CD4-positive, alpha-beta T cell treated with Interleukin-4 for 4 hours (primary cell): ENCODE data around the gene SKA3.
"Not testable (repeated sequence)": the region's sequence is repeated elsewhere in the genome, so short reads cannot be mapped to it uniquely, and the experiment has no call there.

Experiments used
- DNase-seq: peaks from one replicate; pipeline ENCODE4 v3.0.0-alpha.2; 2020

Gene SKA3

DNA sequence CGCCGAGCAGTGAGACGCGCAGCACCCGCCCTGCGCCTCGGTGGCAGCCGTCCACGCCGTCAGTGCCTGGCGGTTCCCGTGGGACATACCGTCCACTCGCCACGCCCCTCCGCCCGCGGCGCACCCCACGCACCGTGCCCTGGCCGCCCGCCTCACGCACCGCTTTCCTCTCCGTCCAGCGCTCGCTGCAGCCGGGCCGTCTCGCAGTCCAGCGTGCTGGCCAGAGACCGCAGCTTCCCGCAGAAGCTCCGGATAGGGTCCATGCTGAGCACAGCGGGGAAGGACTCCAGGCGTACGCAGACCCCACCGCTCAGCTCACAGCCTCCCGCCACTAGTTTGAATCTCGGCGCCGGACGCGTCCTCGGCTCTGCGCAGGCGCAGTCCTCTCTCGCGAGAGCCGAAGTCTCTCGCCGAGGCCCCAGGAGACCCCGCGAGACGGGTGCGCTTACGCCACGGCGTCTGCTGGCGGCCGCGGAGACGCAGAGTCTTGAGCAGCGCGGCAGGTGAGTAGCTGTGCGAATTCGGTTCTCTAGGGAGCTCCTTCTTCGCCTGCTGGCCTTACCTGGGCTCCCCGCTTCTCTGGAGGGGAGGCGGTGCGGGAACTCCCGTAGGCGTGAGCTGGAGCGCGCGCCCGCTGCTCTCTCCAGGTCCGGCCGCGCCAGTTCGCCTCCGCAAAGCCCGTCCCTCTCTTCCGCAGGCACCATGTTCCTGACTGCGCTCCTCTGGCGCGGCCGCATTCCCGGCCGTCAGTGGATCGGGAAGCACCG, at the start of gene SKA3, which contains the start of gene MRPL57:
SKA3 (minus strand) TSS at position 338 of the 767 bp plus-strand sequence; CDS start at position 263, 75 bp downstream.
MRPL57 (plus strand) TSS at position 444 of the 767 bp plus-strand sequence; CDS start at position 703, 259 bp downstream.
- peak; percentile 94 for DNase-seq

GRCh38 chr13:21225082-21225481, 48.7 kb upstream of the SKA3 start:
- DNase-seq, result no peak

- no peak for DNase-seq
Observed at GRCh38 chr13:21221268-21221667, 44.9 kb upstream of the SKA3 start.

DNA sequence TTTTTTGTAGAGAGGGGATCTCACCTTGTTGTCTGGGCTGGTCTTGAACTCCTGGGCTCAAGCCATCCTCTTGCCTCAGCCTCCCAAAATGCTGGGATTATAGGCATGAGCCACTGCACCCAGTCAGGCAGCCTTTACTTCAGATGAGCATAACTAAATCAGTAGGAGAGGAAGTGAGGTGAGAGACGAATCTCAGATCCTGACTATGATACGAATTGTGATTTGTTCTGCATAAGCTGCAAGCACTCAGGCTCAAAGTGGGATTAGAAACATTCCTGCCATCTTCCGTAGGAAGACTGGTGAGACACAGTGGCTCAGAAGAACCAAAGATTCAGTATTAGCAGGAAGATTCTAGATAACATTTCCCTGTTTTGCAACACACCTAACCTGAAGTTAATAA, 43.4 kb upstream of the SKA3 start:
- not testable (repeated sequence) for DNase-seq

DNA sequence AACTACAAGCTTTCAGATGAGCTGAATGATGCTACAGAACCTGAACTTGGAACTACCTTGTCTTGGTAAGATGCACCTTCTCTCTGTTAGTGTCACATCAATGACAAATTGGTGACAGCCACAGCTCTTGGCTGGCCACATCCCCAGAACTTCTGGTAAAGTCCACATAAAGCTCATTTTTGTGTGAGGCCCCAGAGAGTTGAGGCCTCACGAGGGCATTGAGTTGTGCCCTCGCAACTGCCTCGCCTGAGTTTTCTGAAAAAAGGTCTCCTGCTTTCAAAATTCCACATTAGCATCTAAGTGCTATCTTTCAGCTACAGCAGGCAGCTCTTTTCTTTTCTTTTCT, 42.7 kb upstream of the SKA3 start:
- DNase-seq, result no peak

GRCh38 chr13:21218351-21219035, 42.1 kb upstream of the SKA3 start:
- DNase-seq, result peak; percentile 13

DNA sequence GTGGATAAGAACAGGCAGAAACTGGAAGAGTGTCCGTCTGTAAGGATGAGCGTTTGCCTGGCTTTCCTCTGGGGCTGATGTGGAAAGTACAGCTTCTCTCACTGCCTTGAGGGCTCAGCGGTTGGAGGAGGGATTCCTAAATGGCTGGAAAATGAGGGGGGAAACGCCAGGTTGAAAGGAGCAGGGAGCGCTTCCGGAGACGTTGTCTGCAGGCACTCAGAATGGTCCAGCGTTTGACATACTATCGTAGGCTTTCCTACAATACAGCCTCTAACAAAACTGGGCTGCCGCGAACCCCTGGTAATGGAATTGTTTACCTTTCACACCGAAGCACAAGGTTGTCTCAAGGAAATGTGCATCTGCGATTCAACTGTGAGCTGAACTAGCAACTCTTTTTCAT, 40.0 kb upstream of the SKA3 start:
- DNase-seq, result no peak

DNA sequence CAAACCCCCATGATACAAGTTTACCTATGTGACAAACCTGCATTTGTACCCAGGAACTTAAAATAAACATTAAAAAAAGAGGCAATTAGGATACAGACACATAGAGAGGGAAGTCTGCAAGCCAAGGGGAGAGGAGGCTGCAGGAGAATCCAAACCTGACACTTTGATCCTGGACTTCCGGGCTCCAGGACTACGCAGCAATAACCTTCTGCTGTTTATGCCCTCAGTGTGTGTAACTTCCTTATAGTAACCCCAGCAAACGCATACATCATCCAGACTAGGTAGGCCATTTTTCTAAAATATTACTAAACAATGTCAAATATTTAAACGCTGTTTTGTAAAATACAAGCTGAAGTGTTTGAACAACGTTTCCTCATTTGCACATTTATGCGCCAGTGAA, 39.1 kb upstream of the SKA3 start:
- DNase-seq, result not testable (repeated sequence)

GRCh38 chr13:21212138-21212775, 35.9 kb upstream of the SKA3 start:
- DNase-seq, result no peak

DNA sequence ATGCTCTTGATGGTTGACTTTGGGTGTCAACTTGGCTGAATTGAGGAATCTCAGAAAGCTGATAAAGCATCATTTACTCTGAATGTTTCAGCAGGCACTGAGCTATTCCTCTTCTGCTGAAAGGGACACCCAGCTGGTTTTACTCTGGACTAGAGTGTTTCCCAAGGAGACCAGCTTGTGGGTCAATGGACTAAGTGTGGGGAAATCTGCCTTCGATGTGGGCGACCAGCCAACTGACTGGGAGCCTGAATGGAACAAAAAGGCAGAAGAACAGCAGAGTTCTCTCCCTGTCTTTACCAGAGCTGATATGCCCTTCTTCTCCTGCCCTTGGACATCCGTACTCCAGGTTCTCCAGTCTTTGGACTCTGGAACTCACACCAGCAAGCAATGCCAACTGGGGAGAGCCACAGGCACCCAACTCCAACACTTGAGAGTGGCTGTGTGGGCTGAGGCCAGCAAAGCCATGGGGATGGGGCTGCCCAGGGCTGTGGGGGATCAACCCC, 32.4 kb upstream of the SKA3 start:
- no peak for DNase-seq

- no peak for DNase-seq
Observed at GRCh38 chr13:21202767-21203531, 26.6 kb upstream of the SKA3 start.

DNA sequence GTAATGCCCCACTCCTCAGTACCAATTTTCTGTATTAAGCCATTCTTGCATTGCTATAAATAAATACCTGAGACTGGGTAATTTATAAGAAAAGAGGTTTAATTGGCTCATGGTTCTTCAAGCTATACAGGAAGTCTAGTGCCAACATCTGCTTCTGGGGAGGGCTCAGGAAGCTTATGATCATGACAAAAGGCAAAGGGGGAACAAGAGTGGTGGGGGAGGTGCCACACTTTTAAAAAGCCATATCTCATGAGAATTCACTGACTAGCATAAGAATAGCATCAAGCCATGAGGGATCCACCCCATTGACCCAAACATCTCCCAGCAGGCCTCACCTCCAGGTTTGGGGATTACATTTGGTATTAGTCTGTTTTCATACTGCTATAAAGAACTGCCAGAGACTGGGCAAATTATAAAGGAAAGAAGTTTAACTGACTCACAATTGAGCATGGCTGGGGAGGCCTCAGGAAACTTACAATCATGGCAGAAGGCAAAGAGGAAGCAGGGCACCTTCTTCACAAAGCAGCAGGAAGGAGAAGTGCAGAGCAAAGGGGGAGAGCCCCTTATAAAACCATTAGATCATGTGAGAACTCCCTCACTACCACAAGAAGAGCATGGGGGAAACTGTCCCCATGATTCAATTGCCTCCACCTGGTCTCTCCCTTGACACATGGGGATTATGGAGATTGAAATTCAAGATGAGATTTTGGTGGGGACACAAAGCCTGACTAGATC, 25.3 kb upstream of the SKA3 start:
- DNase-seq, result not testable (repeated sequence)

- not testable (repeated sequence) for DNase-seq
Observed at GRCh38 chr13:21198391-21198790, 22.0 kb upstream of the SKA3 start.

DNA sequence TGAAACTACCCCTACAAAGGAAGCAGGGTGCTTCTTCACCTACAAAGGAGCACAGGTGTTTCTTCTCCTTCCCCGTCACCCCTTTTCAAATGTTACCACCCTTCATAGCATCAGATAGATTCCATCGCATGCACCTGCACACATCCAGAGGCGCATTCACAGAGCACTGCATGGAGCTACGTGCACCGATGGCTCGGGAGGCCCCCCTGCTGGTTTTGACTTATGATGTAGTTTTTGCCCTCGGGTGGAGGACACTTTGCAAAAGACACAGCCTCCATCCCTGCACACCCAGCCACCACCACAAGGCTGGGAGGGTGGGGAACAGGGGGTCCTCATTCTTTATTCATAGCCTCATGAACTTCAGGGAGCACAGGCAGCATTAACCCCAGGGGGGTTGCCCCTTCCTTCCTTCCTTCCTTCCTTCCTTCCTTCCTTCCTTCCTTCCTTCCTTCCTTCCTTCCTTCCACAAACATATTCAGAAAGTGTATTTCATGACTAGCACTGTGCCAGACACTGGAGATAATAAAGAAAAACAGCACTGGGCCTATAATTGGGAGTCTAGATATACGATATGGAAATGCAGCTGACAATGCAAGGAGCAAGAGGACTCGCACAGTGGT, 21.4 kb upstream of the SKA3 start:
- not testable (repeated sequence) for DNase-seq

DNA sequence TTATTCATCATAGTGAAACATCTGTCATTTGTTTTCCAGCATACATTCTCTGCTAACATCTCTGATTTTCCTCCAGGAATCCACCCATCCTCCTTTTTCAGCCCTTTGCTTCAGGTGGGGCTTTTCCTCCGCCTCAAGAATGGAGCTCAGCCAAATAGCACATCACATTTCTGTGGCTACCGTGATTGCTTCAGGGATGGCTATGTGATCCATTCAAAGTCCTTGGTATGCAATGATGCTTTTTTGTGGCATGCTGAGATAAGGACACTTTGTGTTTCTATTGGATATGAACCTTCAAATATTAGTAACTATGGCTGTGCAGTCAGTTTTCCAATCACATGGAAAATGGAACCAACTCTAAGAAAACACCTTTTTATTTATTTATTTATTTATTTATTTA, 18.4 kb upstream of the SKA3 start:
- not testable (repeated sequence) for DNase-seq

GRCh38 chr13:21186410-21186809, 10.1 kb upstream of the SKA3 start:
- DNase-seq, result not testable (repeated sequence)

GRCh38 chr13:21181671-21182070, 5.3 kb upstream of the SKA3 start:
- DNase-seq, result no peak

DNA sequence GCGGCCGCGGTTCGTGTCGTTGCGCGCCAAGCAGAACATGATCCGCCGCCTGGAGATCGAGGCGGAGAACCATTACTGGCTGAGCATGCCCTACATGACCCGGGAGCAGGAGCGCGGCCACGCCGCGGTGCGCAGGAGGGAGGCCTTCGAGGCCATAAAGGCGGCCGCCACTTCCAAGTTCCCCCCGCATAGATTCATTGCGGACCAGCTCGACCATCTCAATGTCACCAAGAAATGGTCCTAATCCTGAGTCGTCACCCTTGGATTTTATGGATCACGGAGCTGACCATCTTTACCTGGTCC, 581 bp upstream of the SKA3 start:
- DNase-seq, result no peak

- DNase-seq, result no peak
Observed at GRCh38 chr13:21175656-21176214, 617 bp downstream of the SKA3 start.

- not testable (repeated sequence) for DNase-seq
Observed at GRCh38 chr13:21173767-21174166, 2.6 kb downstream of the SKA3 start.

DNA sequence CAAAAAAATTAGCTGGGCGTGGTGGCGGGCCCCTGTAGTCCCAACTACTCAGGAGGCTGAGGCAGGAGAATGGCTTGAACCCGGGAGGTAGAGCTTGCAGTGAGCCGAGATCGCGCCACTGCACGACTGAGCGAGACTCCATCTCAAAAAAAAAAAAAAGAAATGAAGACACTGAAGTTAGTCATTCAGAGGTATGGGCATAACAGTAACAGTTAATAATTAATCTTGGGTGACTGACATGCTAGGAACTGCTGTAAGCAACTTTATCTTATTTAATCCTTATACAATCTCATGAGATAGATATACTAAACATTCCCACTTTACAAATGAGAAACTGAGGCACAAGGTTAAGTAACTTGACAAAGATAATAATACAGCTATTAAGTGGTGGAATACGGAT, 4.9 kb downstream of the SKA3 start:
- DNase-seq, result no peak
